Stimulated activated CD8-positive, alpha-beta memory T cell treated with anti-CD3 and anti-CD28 coated beads, Interleukin-2, amount 100 ng/mL, for 1 hour (primary cell): ENCODE measurements around the gene SNED1.
"Not testable (repeated sequence)": the region's sequence is repeated elsewhere in the genome, so short reads cannot be mapped to it uniquely, and the experiment has no call there.

Source experiments
- DNase-seq, 2 donors: peaks; one replicate each; pipeline ENCODE4 v3.0.0-alpha.2; 2020; ENCODE audit warnings: low read depth in 2 of 2

The SNED1 gene

GRCh38 chr2:240972636-240973521, 25.5 kb upstream of the SNED1 start:
- no peak for DNase-seq

DNA sequence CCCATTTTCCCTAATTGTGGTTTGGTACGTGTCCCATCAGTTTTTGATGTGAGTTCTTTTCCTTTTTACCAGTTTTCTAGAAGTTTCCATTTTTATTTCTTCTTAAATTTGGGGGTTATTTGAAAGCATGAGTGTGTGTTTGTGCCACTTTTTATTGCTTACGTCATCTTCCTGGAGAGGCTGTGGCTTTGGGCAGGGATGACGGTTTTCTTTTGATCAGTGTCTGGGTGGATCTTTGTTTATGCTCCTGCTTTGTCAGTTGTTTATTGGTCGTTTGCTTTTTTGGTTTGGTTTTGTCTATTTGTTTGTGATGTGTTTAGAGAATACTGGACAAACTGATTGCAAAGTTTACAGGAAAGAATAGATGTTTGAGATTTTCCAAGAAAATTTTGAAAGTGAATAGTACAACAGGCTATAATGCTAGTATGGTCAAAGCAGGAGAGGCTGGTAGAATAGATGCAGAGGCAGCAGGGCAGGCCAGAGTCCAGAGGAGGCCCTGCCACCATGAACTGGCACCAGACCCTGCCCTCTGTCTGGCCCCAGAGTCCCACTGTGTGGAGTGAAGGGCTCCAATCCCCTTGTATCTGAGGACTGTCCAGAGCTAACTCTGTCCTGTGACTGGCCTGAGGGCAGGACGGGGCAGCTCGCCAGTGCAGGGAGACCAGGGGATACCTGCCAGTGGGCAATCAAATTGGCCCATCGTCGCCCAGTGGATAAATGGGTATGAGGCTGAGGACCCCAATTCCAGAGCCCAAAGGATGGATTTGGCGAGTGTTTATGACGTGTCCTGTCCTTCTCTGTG, 23.4 kb upstream of the SNED1 start:
- no peak for DNase-seq

DNA sequence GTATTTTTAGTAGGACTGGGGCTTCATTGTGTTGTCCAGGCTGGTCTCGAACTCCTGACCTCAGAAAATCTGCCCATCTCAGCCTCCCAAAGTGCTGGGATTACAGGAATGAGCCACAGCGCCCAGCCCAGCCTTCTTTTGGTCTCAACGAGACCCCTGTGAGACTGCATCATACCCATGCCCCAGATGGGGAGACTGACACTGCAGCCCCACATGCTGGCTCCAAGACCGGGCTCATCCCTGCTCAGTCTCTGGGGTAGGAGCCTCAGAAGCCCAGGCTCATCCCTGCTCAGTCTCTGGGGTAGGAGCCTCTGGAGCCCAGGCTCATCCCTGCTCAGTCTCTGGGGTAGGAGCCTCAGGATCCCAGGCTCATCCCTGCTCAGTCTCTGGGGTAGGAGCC, 22.5 kb upstream of the SNED1 start:
- not testable (repeated sequence) for DNase-seq

- no peak for DNase-seq
Measured at GRCh38 chr2:240981280-240981679, 17.1 kb upstream of the SNED1 start.

GRCh38 chr2:240981871-240982800, 16.3 kb upstream of the SNED1 start:
- DNase-seq = no peak

DNA sequence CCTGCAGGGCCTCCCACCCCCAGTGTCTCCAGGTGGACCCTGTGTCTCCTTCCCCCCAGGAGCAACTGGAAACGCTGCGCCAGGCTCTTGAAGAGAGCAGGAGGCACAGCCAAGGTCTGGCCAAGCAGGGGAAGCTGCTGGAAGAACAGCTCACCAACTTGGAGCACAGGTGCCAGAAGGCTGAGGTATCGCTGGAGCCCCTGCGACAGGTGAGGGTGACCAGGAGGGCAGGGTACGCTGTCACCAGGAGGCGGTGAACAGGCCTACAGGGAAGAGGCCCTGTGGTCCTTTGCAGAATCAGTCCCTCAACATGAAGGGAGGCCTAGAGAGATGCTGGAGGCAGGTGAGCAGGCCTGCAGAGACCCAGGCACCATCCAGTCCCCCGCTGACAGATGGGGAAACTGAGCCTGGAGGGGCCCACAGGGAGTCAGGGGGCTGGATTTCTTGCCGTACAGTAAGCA, 15.6 kb upstream of the SNED1 start:
- no peak for DNase-seq

GRCh38 chr2:240983361-240983995, 14.9 kb upstream of the SNED1 start:
- peak in 1 of 2 donors; percentile 32 for DNase-seq

GRCh38 chr2:240983996-240984498, 14.4 kb upstream of the SNED1 start:
- DNase-seq = no peak

DNA sequence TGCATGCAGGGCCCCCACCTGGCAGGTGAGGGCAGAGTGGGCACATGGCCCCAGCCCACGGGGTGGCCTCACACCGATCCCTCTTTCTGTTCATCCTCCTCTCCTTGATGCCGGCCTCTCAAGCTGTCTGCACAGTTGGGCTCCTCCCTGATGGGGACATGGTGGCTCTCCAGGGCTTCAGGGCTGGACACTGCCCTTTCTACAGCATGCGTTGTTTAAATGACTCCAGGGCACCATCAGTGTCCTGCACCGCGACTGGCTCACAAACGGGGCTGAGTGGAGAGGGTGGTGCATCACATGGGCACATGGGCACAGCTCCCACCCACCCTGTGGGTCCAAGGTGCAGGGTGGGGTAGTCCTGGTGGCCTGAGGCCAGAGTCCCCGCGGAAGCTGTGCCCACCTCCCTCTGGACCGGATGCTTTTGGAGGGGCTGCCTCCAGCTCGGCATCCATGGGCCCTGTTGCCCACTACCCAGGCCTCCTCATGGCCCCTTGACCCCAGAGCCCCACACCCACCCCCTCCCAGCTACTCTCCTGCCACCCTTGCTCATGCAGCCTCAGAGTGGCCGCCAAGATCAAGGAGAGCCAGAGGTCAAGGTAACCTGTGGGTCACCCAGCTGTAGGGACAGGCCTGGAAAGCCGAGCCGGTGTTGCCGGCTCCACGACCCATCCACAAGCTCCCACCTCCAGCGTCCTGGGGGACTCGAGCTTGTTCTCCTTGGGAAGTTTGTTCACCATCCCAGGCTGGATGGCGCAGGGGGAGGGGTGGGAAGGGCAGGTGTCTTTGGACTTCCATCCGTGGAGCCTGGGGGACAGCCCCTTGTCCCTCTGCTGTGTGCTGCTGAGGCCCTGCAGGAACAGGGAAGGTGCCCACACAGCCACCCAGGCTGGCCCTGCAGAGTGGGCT, 12.3 kb upstream of the SNED1 start:
- no peak for DNase-seq

DNA sequence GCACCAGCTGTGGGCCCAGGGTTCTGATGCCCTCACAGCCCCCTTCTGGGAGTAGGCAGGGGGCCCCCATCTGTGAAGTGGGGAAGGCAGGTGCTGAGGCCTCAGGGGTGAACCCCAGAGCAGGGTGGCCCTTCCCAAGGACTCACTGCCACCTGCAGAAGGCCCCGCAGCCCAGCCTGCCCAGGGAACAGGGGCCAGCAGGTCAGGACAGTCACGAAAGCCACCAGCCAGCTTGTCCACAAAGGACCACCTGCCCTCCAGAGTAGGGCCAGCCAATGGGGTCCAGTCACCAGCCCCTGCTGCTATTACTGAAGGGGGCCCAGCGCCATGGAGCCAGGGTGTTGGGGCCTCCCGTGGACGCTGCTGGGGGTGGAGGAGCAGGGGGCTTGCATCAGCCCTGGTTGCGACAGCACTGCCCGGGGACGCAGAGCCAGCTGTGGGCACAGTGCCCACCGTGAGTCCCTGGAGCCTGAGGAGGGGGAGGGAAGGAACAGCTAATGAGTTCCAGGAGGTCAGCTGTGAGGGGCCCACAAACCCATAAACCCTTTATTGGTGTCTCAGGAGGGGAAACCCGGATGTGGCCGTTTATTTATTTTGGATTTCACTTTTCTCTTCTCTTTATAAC, 11.5 kb upstream of the SNED1 start:
- no peak for DNase-seq

- no peak for DNase-seq
Measured at GRCh38 chr2:240987588-240987987, 10.8 kb upstream of the SNED1 start.

- DNase-seq = no peak
Measured at GRCh38 chr2:240988146-240988545, 10.3 kb upstream of the SNED1 start.

DNA sequence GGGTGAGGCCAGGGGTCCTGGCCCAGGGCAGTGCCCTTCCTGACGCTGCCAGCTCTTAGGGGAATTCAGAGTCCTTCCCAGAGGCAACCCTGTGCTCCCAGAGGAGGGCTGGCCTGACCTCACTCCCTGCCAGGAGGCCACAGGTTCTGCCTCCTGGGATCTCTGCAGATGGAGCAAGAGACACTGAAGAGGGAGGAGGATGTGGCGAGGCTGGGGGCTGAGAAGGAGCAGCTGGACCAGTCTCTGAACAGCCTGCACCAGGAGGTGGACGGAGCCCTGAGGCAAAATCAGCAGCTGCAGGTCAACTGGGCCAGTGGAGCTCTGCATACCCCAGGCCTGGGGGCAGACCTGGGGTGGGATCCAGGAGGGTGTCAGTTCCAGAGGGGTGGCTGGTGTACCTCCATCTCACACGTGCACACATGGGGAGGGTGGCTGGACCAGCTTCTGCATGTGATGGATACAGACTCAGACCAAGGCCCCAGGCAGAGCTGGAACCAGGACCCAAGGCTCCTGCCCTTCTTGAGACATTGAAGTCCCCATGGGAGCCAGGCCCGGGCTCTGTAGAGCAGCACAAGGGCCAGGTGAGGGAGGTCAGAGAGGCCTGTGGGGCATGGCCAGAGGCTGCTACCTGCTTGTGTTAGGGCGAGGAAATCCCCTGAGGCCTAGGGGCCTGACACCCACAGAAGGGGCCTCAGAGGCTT, 9.7 kb upstream of the SNED1 start:
- DNase-seq = no peak

GRCh38 chr2:240989451-240990265, 8.8 kb upstream of the SNED1 start:
- DNase-seq = no peak

GRCh38 chr2:240990266-240990529, 8.2 kb upstream of the SNED1 start:
- DNase-seq = no peak

GRCh38 chr2:240990726-240991377, 7.6 kb upstream of the SNED1 start:
- no peak for DNase-seq

DNA sequence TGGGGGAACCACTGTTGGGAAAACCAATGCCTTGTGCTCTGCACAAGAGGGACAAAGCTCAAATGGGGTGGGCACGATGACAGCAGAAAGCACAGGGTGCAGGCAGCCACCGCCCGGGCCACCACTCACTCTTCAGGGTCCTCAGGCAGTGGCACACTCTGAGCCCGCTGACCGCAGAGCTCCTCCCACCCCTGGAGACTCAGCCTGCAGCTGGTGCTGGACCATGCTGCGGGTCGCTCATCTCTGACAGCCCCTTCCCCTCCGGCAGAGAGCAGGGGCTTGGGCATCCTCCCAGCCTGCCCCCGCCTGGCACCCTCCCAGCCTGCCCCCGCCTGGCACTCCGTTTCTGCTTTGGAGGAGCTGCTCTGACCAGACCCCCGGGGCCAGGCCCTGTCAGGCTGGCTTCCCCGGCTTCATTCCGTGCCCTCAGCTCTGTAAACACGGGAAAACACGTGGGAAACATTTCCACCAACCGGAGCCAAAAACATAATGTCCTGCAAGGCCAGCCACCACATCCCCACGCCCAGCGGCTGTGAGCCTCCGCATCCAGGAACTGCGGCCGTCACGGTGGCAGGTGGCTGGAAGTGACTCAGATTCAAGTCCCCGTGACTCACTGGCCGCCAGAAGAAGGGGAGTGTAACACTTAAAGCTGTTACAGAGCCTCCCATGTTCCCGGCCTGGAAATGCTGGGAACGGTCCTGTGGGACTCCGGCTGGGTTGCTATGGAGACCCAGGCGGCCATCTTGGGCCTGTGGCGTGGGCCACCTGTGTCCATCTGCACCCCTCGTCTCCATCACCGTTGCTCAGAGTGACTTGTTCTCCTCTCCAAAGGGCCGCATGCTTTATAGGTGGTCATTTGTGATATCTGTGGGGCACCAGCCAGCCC, 6.8 kb upstream of the SNED1 start:
- DNase-seq = no peak
